Neural cell (in vitro differentiated cells): ENCODE results near the gene EPHA6. TPM values are rescaled to one million over a fixed set of nuclear protein-coding genes. Genes with fewer than 3 reads are reported as not detected.

Experiments used
- H2AFZ ChIP-seq: fragments of 200-600, 300-800 bp; sonication (generic), shearing (Covaris generic); 2 replicates; pipeline ENCODE4 v1.6.0; 2014; ENCODE audit warnings: low read depth, mild to moderate bottlenecking, antibody characterized with exemption, low read length, moderate library complexity
- H3F3A ChIP-seq: fragments of 200-600 bp; shearing (Covaris generic); 2 replicates; pipeline ENCODE4 v1.6.1; 2016; ENCODE audit warnings: mild to moderate bottlenecking, moderate library complexity, mixed read lengths, antibody characterized with exemption, low read length; ENCODE audit not compliant: insufficient read depth, poor library complexity, severe bottlenecking
- H3K27ac ChIP-seq: fragments of 200-600, 300-800 bp; sonication (generic), shearing (Covaris generic); 2 replicates; pipeline ENCODE4 v1.5.1; 2014; ENCODE audit warnings: mild to moderate bottlenecking, low read length, moderate library complexity
- H3K27me3 ChIP-seq: fragments of 300-800, 200-600 bp; sonication (generic), shearing (Covaris generic); 2 replicates; pipeline ENCODE4 v1.6.0; 2014; ENCODE audit warnings: mild to moderate bottlenecking, low read depth, low read length, moderate library complexity; ENCODE audit not compliant: insufficient read depth
- H3K36me3 ChIP-seq: fragments of 300-800, 200-600 bp; sonication (generic), shearing (Covaris generic); 2 replicates; pipeline ENCODE4 v1.5.1; 2014; ENCODE audit warnings: mild to moderate bottlenecking, antibody characterized with exemption, low read length, moderate library complexity; ENCODE audit not compliant: insufficient read depth
- H3K4me2 ChIP-seq: fragments of 300-800, 200-600 bp; sonication (generic), shearing (Covaris generic); 2 replicates; pipeline ENCODE4 v1.6.0; 2014; ENCODE audit warnings: mild to moderate bottlenecking, low read length
- H3K4me3 ChIP-seq: fragments of 300-800, 200-600 bp; sonication (generic), shearing (Covaris generic); 2 replicates; pipeline ENCODE4 v1.5.1; 2014; ENCODE audit warnings: mild to moderate bottlenecking, low read length, moderate library complexity
- H3K79me2 ChIP-seq: fragments of 200-600 bp; shearing (Covaris generic); replicated peaks from 2 replicates; pipeline ENCODE4 v1.6.0; 2014; ENCODE audit warnings: mild to moderate bottlenecking, low read length, moderate library complexity; ENCODE audit not compliant: insufficient read depth
- H3K9ac ChIP-seq: fragments of 300-800, 200-600 bp; sonication (generic), shearing (Covaris generic); 2 replicates; pipeline ENCODE4 v1.6.1; 2016; ENCODE audit warnings: mild to moderate bottlenecking, low read length, mixed read lengths
- H3K9me2 ChIP-seq: fragments of 200-600 bp; shearing (Covaris generic); 2 replicates; pipeline ENCODE4 v1.6.1; 2016; ENCODE audit warnings: mild to moderate bottlenecking, low read length, mixed read lengths; ENCODE audit not compliant: insufficient read depth
- H3K9me3 ChIP-seq: fragments of 200-600, 300-800 bp; sonication (generic), shearing (Covaris generic); 2 replicates; pipeline ENCODE4 v1.6.1; 2016; ENCODE audit warnings: mild to moderate bottlenecking, mixed run types, low read length, moderate library complexity, mixed read lengths
- H4K20me1 ChIP-seq: fragments of 200-600 bp; shearing (Covaris generic); 2 replicates; pipeline ENCODE4 v1.6.1; 2016; ENCODE audit warnings: mild to moderate bottlenecking, mixed run types; ENCODE audit not compliant: insufficient read depth
- EP300 ChIP-seq: fragments of 450-650 bp; conservative IDR thresholded peaks from 2 replicates; pipeline ENCODE4 v1.6.1; 2014; ENCODE audit warnings: antibody characterized with exemption, mild to moderate bottlenecking, moderate library complexity; ENCODE audit not compliant: poor library complexity, severe bottlenecking
- EZH2 ChIP-seq: fragments of 200-600, 300-800 bp; shearing (Covaris generic), sonication (generic); IDR thresholded peaks from 2 replicates; pipeline ENCODE4 v1.6.1; 2014; ENCODE audit warnings: antibody characterized with exemption, low read length, borderline replicate concordance, mild to moderate bottlenecking; ENCODE audit not compliant: insufficient read depth, poor library complexity, severe bottlenecking
- MXI1 ChIP-seq: fragments of 450-650 bp; conservative IDR thresholded peaks from 2 replicates; pipeline ENCODE4 v1.6.1; 2014; ENCODE audit warnings: antibody characterized with exemption, mild to moderate bottlenecking; ENCODE audit not compliant: poor library complexity, severe bottlenecking
- POLR2AphosphoS5 ChIP-seq: IDR thresholded peaks from 2 replicates; pipeline ENCODE4 v1.6.1; 2012
- RAD21 ChIP-seq: fragments of 450-650 bp; conservative IDR thresholded peaks from 2 replicates; pipeline ENCODE4 v1.6.1; 2014; ENCODE audit warnings: antibody characterized with exemption, mild to moderate bottlenecking, moderate library complexity
- SMC3 ChIP-seq: fragments of 450-650 bp; conservative IDR thresholded peaks from 2 replicates; pipeline ENCODE4 v1.6.1; 2014; ENCODE audit warnings: antibody characterized with exemption, mild to moderate bottlenecking, moderate library complexity; ENCODE audit not compliant: poor library complexity
- TAF1 ChIP-seq: IDR thresholded peaks from 2 replicates; pipeline ENCODE4 v1.6.1; 2012; ENCODE audit warnings: low read depth
- polyA plus RNA-seq: library from polyadenylated mRNA; depleted of rRNA; stranded (reverse); fragments of >200 nt; gene quantifications from 2 replicates; pipeline ENCODE4 v1.2.3, GENCODE V29; 2014
- TF ChIP-seq, protein P1 (sequence below): IDR thresholded peaks from 2 replicates; pipeline ENCODE4 v1.6.1; 2012; ENCODE audit warnings: borderline replicate concordance
- TF ChIP-seq, protein P2 (sequence below): fragments of 450-650 bp; IDR thresholded peaks from 2 replicates; pipeline ENCODE4 v1.5.1; 2014; ENCODE audit warnings: antibody characterized with exemption, mild to moderate bottlenecking, moderate library complexity; ENCODE audit not compliant: poor library complexity, severe bottlenecking

EPHA6 gene
- polyA plus RNA-seq, 1 donor from 2014 or later, result 0.56 TPM

DNA sequence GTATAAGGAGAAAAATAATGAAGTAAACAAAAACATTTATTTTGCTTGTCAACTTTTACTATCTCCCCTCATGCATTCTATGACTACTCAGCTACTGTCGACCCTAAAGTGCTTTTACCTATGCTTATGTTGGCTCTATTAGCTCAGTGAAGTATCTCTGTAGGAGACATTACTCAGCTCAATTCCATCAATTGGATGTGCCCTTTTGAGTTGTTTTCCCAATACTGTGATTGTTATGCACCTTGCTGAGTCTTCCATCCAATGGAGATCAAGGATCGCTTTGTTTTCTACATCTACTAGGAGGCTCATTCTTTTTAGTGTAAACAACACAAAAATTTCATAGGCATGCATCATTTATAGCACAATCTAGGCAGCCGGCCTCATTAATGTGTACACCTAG is 546.4 kb downstream of the EPHA6 start:
- Histone ChIP-seq H3K27ac (no peak overlapping the region), H3K27me3 (no peaks in the 10 kb centered on the region), H3K79me2 (no peaks in the 10 kb centered on the region), H3K4me2 (no peak overlapping the region), H3F3A (no peaks in the 10 kb centered on the region), H3K9me2 (no peaks in the 10 kb centered on the region), H2AFZ (no peak overlapping the region), H3K9me3 (peaks cover 4% of the 10 kb centered on the region), H3K4me3 (no peak overlapping the region), H4K20me1 (no peaks in the 10 kb centered on the region), H3K9ac (no peak overlapping the region), H3K36me3 (no peaks in the 10 kb centered on the region)
- TF ChIP-seq, protein P1, sequence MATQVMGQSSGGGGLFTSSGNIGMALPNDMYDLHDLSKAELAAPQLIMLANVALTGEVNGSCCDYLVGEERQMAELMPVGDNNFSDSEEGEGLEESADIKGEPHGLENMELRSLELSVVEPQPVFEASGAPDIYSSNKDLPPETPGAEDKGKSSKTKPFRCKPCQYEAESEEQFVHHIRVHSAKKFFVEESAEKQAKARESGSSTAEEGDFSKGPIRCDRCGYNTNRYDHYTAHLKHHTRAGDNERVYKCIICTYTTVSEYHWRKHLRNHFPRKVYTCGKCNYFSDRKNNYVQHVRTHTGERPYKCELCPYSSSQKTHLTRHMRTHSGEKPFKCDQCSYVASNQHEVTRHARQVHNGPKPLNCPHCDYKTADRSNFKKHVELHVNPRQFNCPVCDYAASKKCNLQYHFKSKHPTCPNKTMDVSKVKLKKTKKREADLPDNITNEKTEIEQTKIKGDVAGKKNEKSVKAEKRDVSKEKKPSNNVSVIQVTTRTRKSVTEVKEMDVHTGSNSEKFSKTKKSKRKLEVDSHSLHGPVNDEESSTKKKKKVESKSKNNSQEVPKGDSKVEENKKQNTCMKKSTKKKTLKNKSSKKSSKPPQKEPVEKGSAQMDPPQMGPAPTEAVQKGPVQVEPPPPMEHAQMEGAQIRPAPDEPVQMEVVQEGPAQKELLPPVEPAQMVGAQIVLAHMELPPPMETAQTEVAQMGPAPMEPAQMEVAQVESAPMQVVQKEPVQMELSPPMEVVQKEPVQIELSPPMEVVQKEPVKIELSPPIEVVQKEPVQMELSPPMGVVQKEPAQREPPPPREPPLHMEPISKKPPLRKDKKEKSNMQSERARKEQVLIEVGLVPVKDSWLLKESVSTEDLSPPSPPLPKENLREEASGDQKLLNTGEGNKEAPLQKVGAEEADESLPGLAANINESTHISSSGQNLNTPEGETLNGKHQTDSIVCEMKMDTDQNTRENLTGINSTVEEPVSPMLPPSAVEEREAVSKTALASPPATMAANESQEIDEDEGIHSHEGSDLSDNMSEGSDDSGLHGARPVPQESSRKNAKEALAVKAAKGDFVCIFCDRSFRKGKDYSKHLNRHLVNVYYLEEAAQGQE, result no peak
- TF ChIP-seq, protein P2, sequence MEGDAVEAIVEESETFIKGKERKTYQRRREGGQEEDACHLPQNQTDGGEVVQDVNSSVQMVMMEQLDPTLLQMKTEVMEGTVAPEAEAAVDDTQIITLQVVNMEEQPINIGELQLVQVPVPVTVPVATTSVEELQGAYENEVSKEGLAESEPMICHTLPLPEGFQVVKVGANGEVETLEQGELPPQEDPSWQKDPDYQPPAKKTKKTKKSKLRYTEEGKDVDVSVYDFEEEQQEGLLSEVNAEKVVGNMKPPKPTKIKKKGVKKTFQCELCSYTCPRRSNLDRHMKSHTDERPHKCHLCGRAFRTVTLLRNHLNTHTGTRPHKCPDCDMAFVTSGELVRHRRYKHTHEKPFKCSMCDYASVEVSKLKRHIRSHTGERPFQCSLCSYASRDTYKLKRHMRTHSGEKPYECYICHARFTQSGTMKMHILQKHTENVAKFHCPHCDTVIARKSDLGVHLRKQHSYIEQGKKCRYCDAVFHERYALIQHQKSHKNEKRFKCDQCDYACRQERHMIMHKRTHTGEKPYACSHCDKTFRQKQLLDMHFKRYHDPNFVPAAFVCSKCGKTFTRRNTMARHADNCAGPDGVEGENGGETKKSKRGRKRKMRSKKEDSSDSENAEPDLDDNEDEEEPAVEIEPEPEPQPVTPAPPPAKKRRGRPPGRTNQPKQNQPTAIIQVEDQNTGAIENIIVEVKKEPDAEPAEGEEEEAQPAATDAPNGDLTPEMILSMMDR, result no peak
- no peak for TF ChIP-seq POLR2AphosphoS5
- TF ChIP-seq SMC3, result no peak
- no peak for TF ChIP-seq EP300
- no peak for TF ChIP-seq MXI1
- no peak for TF ChIP-seq TAF1
- TF ChIP-seq RAD21, result no peak
- TF ChIP-seq EZH2, result no peak

DNA sequence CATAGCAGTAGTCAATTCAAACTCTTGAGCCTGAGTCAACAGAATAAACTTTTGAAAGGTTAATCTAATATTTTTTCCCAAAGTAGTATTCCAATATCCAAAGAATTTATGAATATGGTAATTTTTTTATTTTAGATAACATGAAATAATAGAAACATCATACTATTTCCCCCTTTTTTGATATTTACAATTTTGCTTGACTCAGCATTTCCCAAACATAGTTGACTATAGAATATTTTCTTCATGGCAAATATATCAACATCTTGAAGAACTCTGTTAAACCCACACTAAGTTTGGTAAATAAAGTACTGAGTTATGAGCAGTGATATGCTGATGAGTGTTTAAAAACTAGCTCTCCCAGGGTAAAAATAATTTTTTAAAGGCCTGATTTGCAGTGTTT is 570.2 kb downstream of the EPHA6 start:
- Histone ChIP-seq H3K27me3 (no peaks in the 10 kb centered on the region), H3F3A (no peaks in the 10 kb centered on the region), H3K36me3 (no peaks in the 10 kb centered on the region), H3K4me2 (no peak overlapping the region), H4K20me1 (no peaks in the 10 kb centered on the region), H3K79me2 (no peaks in the 10 kb centered on the region), H3K27ac (no peak overlapping the region), H3K9me2 (no peaks in the 10 kb centered on the region), H3K9me3 (no peaks in the 10 kb centered on the region), H2AFZ (no peak overlapping the region), H3K4me3 (no peak overlapping the region), H3K9ac (no peak overlapping the region)
- no peak for TF ChIP-seq EP300
- TF ChIP-seq, protein P1, result no peak
- TF ChIP-seq, protein P2, result no peak
- TF ChIP-seq MXI1, result no peak
- TF ChIP-seq EZH2, result no peak
- no peak for TF ChIP-seq POLR2AphosphoS5
- no peak for TF ChIP-seq SMC3
- no peak for TF ChIP-seq RAD21
- no peak for TF ChIP-seq TAF1
